PC-9 (cell line): ENCODE data around the gene G0S2. TPM values are rescaled to one million over a fixed set of nuclear protein-coding genes. Genes with fewer than 3 reads are reported as not detected.

ENCODE experiments used
- BruUV-seq: library from RNA; stranded (reverse); fragments of 400-500 nt; replicated peaks from 2 replicates; lab custom pipeline; 2021; lab: Mats Ljungman, UMichigan
- CTCF ChIA-PET: fragments of 300-600 bp; sonication (Branson Sonifier 250); formaldehyde crosslinking; loops from one replicate; lab custom pipeline; 2022; ENCODE audit warnings: antibody characterized with exemption; lab: Charles Lee
- POLR2A ChIA-PET: fragments of 300-600 bp; sonication (Branson Sonifier 250); formaldehyde crosslinking; loops from one replicate; lab custom pipeline; 2022; ENCODE audit warnings: antibody characterized with exemption; ENCODE audit not compliant: unreplicated experiment; lab: Charles Lee
- DNase-seq, 2 experiments: peaks; one replicate each; pipeline versions ENCODE4 v3.0.0 to v3.0.0-alpha.2; 2015 to 2022; ENCODE audit warnings: mixed read lengths in 1 of 2
- H2AFZ ChIP-seq: fragments of 200-600 bp; sonication (generic); 2 replicates; pipeline ENCODE4 v1.8.1; 2017; ENCODE audit warnings: antibody characterized with exemption
- H3F3A ChIP-seq: fragments of 200-600 bp; sonication (generic); 2 replicates; pipeline ENCODE4 v1.8.1; 2017; ENCODE audit warnings: antibody characterized with exemption, mild to moderate bottlenecking, low read depth; ENCODE audit not compliant: insufficient read depth
- H3K27ac ChIP-seq: fragments of 200-600 bp; sonication (generic); 2 replicates; pipeline ENCODE4 v1.6.1; 2016; ENCODE audit warnings: mixed run types
- H3K27me3 ChIP-seq: fragments of 200-600 bp; sonication (generic); 2 replicates; pipeline ENCODE4 v1.6.1; 2016; ENCODE audit warnings: low read depth, mixed run types; ENCODE audit not compliant: insufficient read depth
- H3K36me3 ChIP-seq: fragments of 200-600 bp; sonication (generic); 2 replicates; pipeline ENCODE4 v1.6.1; 2016; ENCODE audit warnings: low read depth, mixed run types
- H3K4me1 ChIP-seq: fragments of 200-600 bp; sonication (generic); replicated peaks from 2 replicates; pipeline ENCODE4 v1.6.1; 2016; ENCODE audit warnings: mixed run types; ENCODE audit not compliant: insufficient read depth
- H3K4me2 ChIP-seq: fragments of 200-600 bp; sonication (generic); 2 replicates; pipeline ENCODE4 v1.6.1; 2017; ENCODE audit warnings: mixed run types
- H3K4me3 ChIP-seq: fragments of 200-600 bp; sonication (generic); 2 replicates; pipeline ENCODE4 v1.6.1; 2016; ENCODE audit warnings: mixed run types
- H3K79me2 ChIP-seq: fragments of 200-600 bp; sonication (generic); 2 replicates; pipeline ENCODE4 v1.6.1; 2017; ENCODE audit warnings: low read depth, mixed run types
- H3K9me2 ChIP-seq: fragments of 200-600 bp; sonication (generic); 2 replicates; pipeline ENCODE4 v1.8.1; 2017; ENCODE audit warnings: mild to moderate bottlenecking; ENCODE audit not compliant: insufficient read depth
- H3K9me3 ChIP-seq: fragments of 200-600 bp; sonication (generic); 2 replicates; pipeline ENCODE4 v1.8.1; 2016; ENCODE audit warnings: low read depth; ENCODE audit not compliant: insufficient read depth
- H4K20me1 ChIP-seq: fragments of 200-600 bp; sonication (generic); 2 replicates; pipeline ENCODE4 v1.8.1; 2017; ENCODE audit not compliant: insufficient read depth
- EZH2 ChIP-seq: fragments of 200-600 bp; sonication (generic); IDR thresholded peaks from 2 replicates; pipeline ENCODE4 v1.8.0; 2017; ENCODE audit warnings: antibody characterized with exemption, low read depth
- intact Hi-C: fragments of 100-400 bp; cut with micrococcal nuclease; formaldehyde crosslinking; loops from one replicate; pipeline ENCODE4 v1.10.0; 2022; ENCODE audit not compliant: unreplicated experiment
- total RNA-seq: library from RNA; stranded (reverse); gene quantifications from 2 replicates; pipeline ENCODE4 v1.2.3, GENCODE V29; 2021
- TF ChIP-seq, protein P1 (sequence below): fragments of 200-600 bp; sonication (generic); conservative IDR thresholded peaks from 2 replicates; pipeline ENCODE4 v1.6.1; 2017; ENCODE audit warnings: mixed run types, antibody characterized with exemption, mild to moderate bottlenecking, moderate library complexity

G0S2 gene
- total RNA-seq, 1 experiment from 2014 or later = 2.4 TPM

DNA sequence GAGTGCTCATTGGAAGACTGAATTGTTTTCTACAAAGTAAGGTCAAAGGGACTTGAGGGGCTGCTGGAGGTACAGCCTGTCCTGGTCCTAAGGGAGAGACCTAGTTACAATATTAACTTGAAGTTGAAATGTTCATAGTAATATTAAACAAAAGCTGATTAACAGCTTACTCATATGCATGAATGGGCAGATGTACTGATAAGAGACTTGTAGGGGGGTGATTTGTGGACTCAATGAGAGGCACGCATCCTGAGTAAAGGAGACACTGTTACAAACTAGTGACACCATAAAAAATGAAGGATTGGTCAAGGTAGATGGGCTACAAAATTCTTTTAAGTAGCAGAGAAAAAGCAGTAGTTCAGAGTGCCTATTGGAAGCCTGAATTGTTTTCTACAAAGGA, 32.1 kb downstream of the G0S2 start:
- intact Hi-C loops = no loop called here
- POLR2A ChIA-PET = no interaction called here
- H3K9me2 ChIP-seq = no peaks in the 10 kb centered on the region
- no peak overlapping the region for H3K4me3 ChIP-seq
- H3K79me2 ChIP-seq = no peaks in the 10 kb centered on the region
- BruUV-seq = no TSS peak
- no peak for DNase-seq
- no peaks in the 10 kb centered on the region for H3F3A ChIP-seq
- H3K36me3 ChIP-seq = no peaks in the 10 kb centered on the region
- no peak overlapping the region for H3K4me2 ChIP-seq
- TF ChIP-seq, protein P1, sequence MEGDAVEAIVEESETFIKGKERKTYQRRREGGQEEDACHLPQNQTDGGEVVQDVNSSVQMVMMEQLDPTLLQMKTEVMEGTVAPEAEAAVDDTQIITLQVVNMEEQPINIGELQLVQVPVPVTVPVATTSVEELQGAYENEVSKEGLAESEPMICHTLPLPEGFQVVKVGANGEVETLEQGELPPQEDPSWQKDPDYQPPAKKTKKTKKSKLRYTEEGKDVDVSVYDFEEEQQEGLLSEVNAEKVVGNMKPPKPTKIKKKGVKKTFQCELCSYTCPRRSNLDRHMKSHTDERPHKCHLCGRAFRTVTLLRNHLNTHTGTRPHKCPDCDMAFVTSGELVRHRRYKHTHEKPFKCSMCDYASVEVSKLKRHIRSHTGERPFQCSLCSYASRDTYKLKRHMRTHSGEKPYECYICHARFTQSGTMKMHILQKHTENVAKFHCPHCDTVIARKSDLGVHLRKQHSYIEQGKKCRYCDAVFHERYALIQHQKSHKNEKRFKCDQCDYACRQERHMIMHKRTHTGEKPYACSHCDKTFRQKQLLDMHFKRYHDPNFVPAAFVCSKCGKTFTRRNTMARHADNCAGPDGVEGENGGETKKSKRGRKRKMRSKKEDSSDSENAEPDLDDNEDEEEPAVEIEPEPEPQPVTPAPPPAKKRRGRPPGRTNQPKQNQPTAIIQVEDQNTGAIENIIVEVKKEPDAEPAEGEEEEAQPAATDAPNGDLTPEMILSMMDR = no peak
- TF ChIP-seq EZH2 = no peak
- no peaks in the 10 kb centered on the region for H3K9me3 ChIP-seq
- CTCF ChIA-PET = no interaction called here
- no peaks in the 10 kb centered on the region for H3K4me1 ChIP-seq
- H3K27me3 ChIP-seq = no peaks in the 10 kb centered on the region
- H2AFZ ChIP-seq = no peak overlapping the region
- H4K20me1 ChIP-seq = no peaks in the 10 kb centered on the region
- H3K27ac ChIP-seq = no peak overlapping the region

DNA sequence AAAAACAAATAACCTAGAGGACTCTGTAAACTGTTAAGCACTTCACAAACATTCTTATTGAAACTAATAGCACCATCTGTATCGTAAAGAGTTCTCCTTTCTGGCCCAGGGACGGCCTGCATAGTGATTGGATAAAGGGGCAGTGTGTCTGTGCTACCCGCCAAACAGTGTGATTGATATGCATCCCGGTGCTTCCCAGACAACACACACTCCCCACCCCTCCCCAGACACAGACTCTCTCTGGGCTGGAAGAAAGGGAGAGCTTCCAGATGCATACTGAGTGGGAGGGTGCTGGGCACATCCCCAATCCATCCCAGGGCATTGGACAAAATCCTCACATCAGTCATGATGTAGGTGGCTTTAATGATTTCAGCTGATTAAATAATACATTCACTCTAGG, 33.1 kb downstream of the G0S2 start:
- ChIA-PET POLR2A (no interaction called here), CTCF (interaction anchor here (0.7 kb wide), 1 partner anchor 15 kb away, joined by 3 read pairs; no protein-coding TSS in a partner anchor)
- H4K20me1 ChIP-seq = no peaks in the 10 kb centered on the region
- no peak overlapping the region for H3K4me2 ChIP-seq
- no peaks in the 10 kb centered on the region for H3K9me2 ChIP-seq
- no peaks in the 10 kb centered on the region for H3K36me3 ChIP-seq
- H3K27me3 ChIP-seq = no peaks in the 10 kb centered on the region
- H3K4me1 ChIP-seq = no peaks in the 10 kb centered on the region
- no TSS peak for BruUV-seq
- H2AFZ ChIP-seq = no peak overlapping the region
- TF ChIP-seq, protein P1 = no peak
- no peak for DNase-seq
- H3K4me3 ChIP-seq = no peak overlapping the region
- H3K79me2 ChIP-seq = no peaks in the 10 kb centered on the region
- H3F3A ChIP-seq = no peaks in the 10 kb centered on the region
- intact Hi-C loops = no loop called here
- H3K9me3 ChIP-seq = no peaks in the 10 kb centered on the region
- H3K27ac ChIP-seq = no peak overlapping the region

DNA sequence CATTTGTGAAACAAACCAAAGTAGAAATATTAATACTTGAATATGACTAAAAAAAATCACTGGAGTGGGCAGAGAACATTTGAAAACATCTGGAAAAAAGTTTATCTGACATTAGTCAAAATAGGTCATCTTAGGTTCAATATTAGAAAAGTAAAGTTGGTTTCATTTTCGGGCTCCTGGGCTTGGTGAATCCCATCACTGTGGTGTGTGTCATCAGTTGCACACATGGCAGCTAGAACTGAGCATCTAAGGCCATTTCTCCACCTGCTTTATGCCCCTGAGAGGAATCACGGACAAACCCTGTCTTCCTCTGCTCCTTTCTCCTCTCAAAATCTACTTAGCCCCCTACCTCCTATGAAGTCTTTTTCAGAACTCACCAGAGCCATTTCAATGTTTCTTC, 34.9 kb downstream of the G0S2 start:
- H3K27me3 ChIP-seq = no peaks in the 10 kb centered on the region
- H3K4me2 ChIP-seq = no peak overlapping the region
- no peak overlapping the region for H3K4me3 ChIP-seq
- DNase-seq = no peak
- ChIA-PET POLR2A (no interaction called here), CTCF (no interaction called here)
- no peaks in the 10 kb centered on the region for H4K20me1 ChIP-seq
- no peak overlapping the region for H3K27ac ChIP-seq
- H3F3A ChIP-seq = no peaks in the 10 kb centered on the region
- H3K79me2 ChIP-seq = no peaks in the 10 kb centered on the region
- BruUV-seq = no TSS peak
- H3K9me2 ChIP-seq = no peaks in the 10 kb centered on the region
- no peaks in the 10 kb centered on the region for H3K9me3 ChIP-seq
- H2AFZ ChIP-seq = no peak overlapping the region
- intact Hi-C loops = no loop called here
- no peaks in the 10 kb centered on the region for H3K36me3 ChIP-seq
- peaks cover 1% of the 10 kb centered on the region; the same call in 1 of the 2 replicates for H3K4me1 ChIP-seq
- no peak for TF ChIP-seq EZH2
- TF ChIP-seq, protein P1 = no peak
